SK-N-SH (cell line): Measurements from ENCODE around the gene TRIM46. TPM values are rescaled to one million over a fixed set of nuclear protein-coding genes. Genes with fewer than 3 reads are reported as not detected.

Source experiments
- CTCF ChIA-PET: fragments of 300-600, 350-600 bp; formaldehyde crosslinking; extraction: SDS; loops from one replicate; lab custom pipeline; 2021; lab: Yijun Ruan, JAX
- POLR2A ChIA-PET: fragments of 350-600 bp; sonication (Branson Sonifier 250); formaldehyde crosslinking; extraction: SDS; loops from one replicate; lab custom pipeline; 2020; ENCODE audit warnings: antibody characterized with exemption, inconsistent platforms; lab: Yijun Ruan, JAX
- DNase-seq: peaks from one replicate; pipeline ENCODE4 v3.0.0; 2012
- H2AFZ ChIP-seq: fragments of 200-600 bp; sonication (generic); 2 replicates; pipeline ENCODE4 v1.8.1; 2016; ENCODE audit warnings: antibody characterized with exemption, mild to moderate bottlenecking, low read depth
- H3F3A ChIP-seq: fragments of 200-600 bp; sonication (generic); replicated peaks from 2 replicates; pipeline ENCODE3; 2016; ENCODE audit warnings: antibody characterized with exemption, mild to moderate bottlenecking; ENCODE audit not compliant: insufficient read depth
- H3K27ac ChIP-seq, 2 experiments: fragments of 200-500 bp in 1 of 2; fragments of 200-600 bp in 1 of 2; sonication (Bioruptor generic) in 1 of 2; sonication (generic), shearing (Covaris generic) in 1 of 2; 2 replicates each; pipeline versions ENCODE4 v1.5.1 to v1.6.1; 2014 to 2016; ENCODE audit warnings: low read depth in 2 of 2, inconsistent platforms in 1 of 2, low read length in 1 of 2, mild to moderate bottlenecking in 1 of 2, mixed read lengths in 1 of 2
- H3K27me3 ChIP-seq: fragments of 200-600 bp; sonication (generic), shearing (Covaris generic); 2 replicates; pipeline ENCODE4 v1.6.1; 2016; ENCODE audit warnings: mixed run types; ENCODE audit not compliant: insufficient read depth
- H3K36me3 ChIP-seq, 2 experiments: fragments of 200-500 bp in 1 of 2; fragments of 200-600 bp in 1 of 2; sonication (Bioruptor generic) in 1 of 2; sonication (generic) in 1 of 2; replicated peaks in 1 of 2; 2 replicates each; pipeline versions ENCODE3 to v1.5.1; 2014 to 2016; ENCODE audit warnings: low read length in 1 of 2, mild to moderate bottlenecking in 1 of 2; ENCODE audit not compliant: insufficient read depth in 2 of 2, control insufficient read depth in 1 of 2
- H3K4me1 ChIP-seq, 2 experiments: fragments of 200-500 bp in 1 of 2; fragments of 200-600 bp in 1 of 2; sonication (Bioruptor generic) in 1 of 2; sonication (generic), shearing (Covaris generic) in 1 of 2; 2 replicates each; pipeline versions ENCODE4 v1.5.1 to v1.6.1; 2014 to 2016; ENCODE audit warnings: low read depth in 1 of 2, low read length in 1 of 2, mixed run types in 1 of 2; ENCODE audit not compliant: insufficient read depth in 2 of 2, control insufficient read depth in 1 of 2
- H3K4me2 ChIP-seq: fragments of 200-600 bp; sonication (generic), shearing (Covaris generic); 2 replicates; pipeline ENCODE4 v1.6.1; 2017; ENCODE audit warnings: mixed run types
- H3K4me3 ChIP-seq, 2 experiments: fragments of 200-500 bp in 1 of 2; fragments of 200-600 bp in 1 of 2; sonication (Bioruptor generic) in 1 of 2; sonication (generic), shearing (Covaris generic) in 1 of 2; 2 replicates each; pipeline versions ENCODE4 v1.5.1 to v1.8.1; 2014 to 2016; ENCODE audit warnings: low read depth in 2 of 2, inconsistent platforms in 1 of 2, low read length in 1 of 2, mild to moderate bottlenecking in 1 of 2, mixed read lengths in 1 of 2, moderate library complexity in 1 of 2
- H3K79me2 ChIP-seq: fragments of 200-600 bp; sonication (generic); 2 replicates; pipeline ENCODE4 v1.8.1; 2017; ENCODE audit warnings: mild to moderate bottlenecking; ENCODE audit not compliant: insufficient read depth
- H3K9ac ChIP-seq: fragments of 200-600 bp; sonication (generic); 2 replicates; pipeline ENCODE4 v1.6.1; 2017; ENCODE audit warnings: mixed run types
- H3K9me2 ChIP-seq: fragments of 200-600 bp; sonication (generic); 2 replicates; pipeline ENCODE4 v1.6.1; 2017; ENCODE audit warnings: mixed run types
- H3K9me3 ChIP-seq: fragments of 200-600 bp; sonication (generic); 2 replicates; pipeline ENCODE4 v1.6.1; 2017; ENCODE audit warnings: mixed run types, mild to moderate bottlenecking, moderate library complexity
- H4K20me1 ChIP-seq: fragments of 200-600 bp; sonication (generic); 2 replicates; pipeline ENCODE4 v1.6.1; 2017; ENCODE audit warnings: mild to moderate bottlenecking, mixed run types; ENCODE audit not compliant: insufficient read depth
- ELF1 ChIP-seq: IDR thresholded peaks from 2 replicates; pipeline ENCODE4 v1.4.0; 2012
- EP300 ChIP-seq, 2 experiments: IDR thresholded peaks; 2 replicates each; pipeline versions ENCODE4 v1.4.0 to v1.6.1; 2012; ENCODE audit warnings: borderline replicate concordance in 1 of 2, low read depth in 1 of 2, low read length in 1 of 2
- EZH2phosphoT487 ChIP-seq: fragments of 200-600 bp; sonication (generic); IDR thresholded peaks from 2 replicates; pipeline ENCODE4 v1.6.1; 2017; ENCODE audit warnings: low read depth, mixed run types, mild to moderate bottlenecking, antibody characterized with exemption, moderate library complexity, borderline replicate concordance
- FOXM1 ChIP-seq: IDR thresholded peaks from 2 replicates; pipeline ENCODE4 v1.4.0; 2012; ENCODE audit warnings: low read depth, mild to moderate bottlenecking
- JUND ChIP-seq: IDR thresholded peaks from 2 replicates; pipeline ENCODE4 v1.4.0; 2012
- MXI1 ChIP-seq: IDR thresholded peaks from 2 replicates; pipeline ENCODE4 v1.6.1; 2012; ENCODE audit warnings: mild to moderate bottlenecking, low read depth, low read length, improper control_type of control experiment
- NFIC ChIP-seq: IDR thresholded peaks from 2 replicates; pipeline ENCODE4 v1.4.0; 2012; ENCODE audit warnings: borderline replicate concordance
- POLR2AphosphoS5 ChIP-seq: IDR thresholded peaks from 2 replicates; pipeline ENCODE4 v1.6.1; 2012; ENCODE audit warnings: low read depth, low read length
- RAD21 ChIP-seq: IDR thresholded peaks from 2 replicates; pipeline ENCODE4 v1.6.1; 2012; ENCODE audit warnings: mild to moderate bottlenecking, low read length
- RCOR1 ChIP-seq: fragments of 150-350 bp; IDR thresholded peaks from 2 replicates; pipeline ENCODE4 v1.6.1; 2017; ENCODE audit warnings: antibody characterized with exemption, low read length
- SMC3 ChIP-seq: IDR thresholded peaks from 2 replicates; pipeline ENCODE4 v1.6.1; 2012; ENCODE audit warnings: low read depth, low read length, improper control_type of control experiment
- TEAD4 ChIP-seq: IDR thresholded peaks from 2 replicates; pipeline ENCODE4 v1.4.0; 2012; ENCODE audit warnings: mild to moderate bottlenecking, borderline replicate concordance; ENCODE audit not compliant: insufficient read depth
- YY1 ChIP-seq: IDR thresholded peaks from 2 replicates; pipeline ENCODE4 v1.4.0; 2012; ENCODE audit warnings: low read depth, mild to moderate bottlenecking
- WGBS: methylation state at CpG from one replicate; pipeline ENCODE4 v1.1.6; 2017; ENCODE audit warnings: low lambda C conversion rate; 5-methylcytosine and 5-hydroxymethylcytosine counted together
- polyA plus RNA-seq, 3 experiments: library from polyadenylated mRNA; depleted of rRNA; stranded (reverse); fragments of >200 nt; gene quantifications; 2 replicates each; pipeline ENCODE4 v1.2.3, GENCODE V29; 2012
- TF ChIP-seq, protein P1 (sequence below): IDR thresholded peaks from 2 replicates; pipeline ENCODE4 v1.4.0; 2012; ENCODE audit warnings: low read depth, borderline replicate concordance
- TF ChIP-seq, protein P2 (sequence below): fragments of 150-350 bp; IDR thresholded peaks from 2 replicates; pipeline ENCODE4 v1.6.1; 2016; ENCODE audit warnings: mild to moderate bottlenecking, low read depth, low read length
- TF ChIP-seq, protein P3 (sequence below): fragments of 150-350 bp; IDR thresholded peaks from 2 replicates; pipeline ENCODE4 v1.6.1; 2017; ENCODE audit warnings: antibody characterized with exemption, low read length, low read depth, borderline replicate concordance
- TF ChIP-seq, protein P4 (sequence below): IDR thresholded peaks from 2 replicates; pipeline ENCODE4 v1.4.0; 2012; ENCODE audit warnings: low read depth

The TRIM46 gene
- polyA plus RNA-seq, 1 of the 3 experiments (the other 2 are of a cell fraction), result 12.7 TPM

- TF ChIP-seq, protein P1, sequence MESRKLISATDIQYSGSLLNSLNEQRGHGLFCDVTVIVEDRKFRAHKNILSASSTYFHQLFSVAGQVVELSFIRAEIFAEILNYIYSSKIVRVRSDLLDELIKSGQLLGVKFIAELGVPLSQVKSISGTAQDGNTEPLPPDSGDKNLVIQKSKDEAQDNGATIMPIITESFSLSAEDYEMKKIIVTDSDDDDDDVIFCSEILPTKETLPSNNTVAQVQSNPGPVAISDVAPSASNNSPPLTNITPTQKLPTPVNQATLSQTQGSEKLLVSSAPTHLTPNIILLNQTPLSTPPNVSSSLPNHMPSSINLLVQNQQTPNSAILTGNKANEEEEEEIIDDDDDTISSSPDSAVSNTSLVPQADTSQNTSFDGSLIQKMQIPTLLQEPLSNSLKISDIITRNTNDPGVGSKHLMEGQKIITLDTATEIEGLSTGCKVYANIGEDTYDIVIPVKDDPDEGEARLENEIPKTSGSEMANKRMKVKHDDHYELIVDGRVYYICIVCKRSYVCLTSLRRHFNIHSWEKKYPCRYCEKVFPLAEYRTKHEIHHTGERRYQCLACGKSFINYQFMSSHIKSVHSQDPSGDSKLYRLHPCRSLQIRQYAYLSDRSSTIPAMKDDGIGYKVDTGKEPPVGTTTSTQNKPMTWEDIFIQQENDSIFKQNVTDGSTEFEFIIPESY, result no peak
- TF ChIP-seq POLR2AphosphoS5 (no peak), JUND (no peak), EP300 (IDR thresholded peaks at IDR 0.05; ENCODE audit: borderline replicate concordance in 1 of 2, low read depth in 1 of 2, low read length in 1 of 2) (no peak), YY1 (no peak), RAD21 (no peak)
These were observed 27.3 kb downstream of the TRIM46 start (continued) for GRCh38 chr1:155200920-155201319.

DNA sequence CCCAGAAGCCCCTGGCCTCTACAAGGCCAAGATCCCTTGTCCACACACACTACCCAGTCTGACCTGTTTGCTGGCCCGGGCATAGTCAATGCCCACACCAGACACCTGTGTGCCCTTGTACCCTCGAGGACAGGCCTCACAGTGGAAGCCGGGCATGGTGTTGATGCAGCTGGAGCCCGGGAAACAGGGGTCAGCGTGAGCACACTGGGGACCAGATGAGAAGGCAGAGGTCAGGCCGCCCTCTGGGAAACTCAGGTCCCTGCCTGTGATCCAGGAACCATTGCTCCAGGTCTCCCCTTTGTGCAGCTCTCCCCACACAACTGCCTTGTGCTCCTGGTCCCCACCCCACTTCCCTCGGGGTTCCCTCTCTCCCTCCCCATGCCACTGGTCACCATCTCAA, 28.5 kb downstream of the TRIM46 start:
- H3K79me2 ChIP-seq, result peaks cover 16% of the 10 kb centered on the region

GRCh38 chr1:155202731-155203515, 29.3 kb downstream of the TRIM46 start:
- Histone ChIP-seq H2AFZ (no peak overlapping the region), H3F3A (peaks cover 30% of the 10 kb centered on the region), H4K20me1 (no peaks in the 10 kb centered on the region), H3K79me2 (peaks cover 16% of the 10 kb centered on the region), H3K4me3 (no peak overlapping the region), H3K9ac (no peak overlapping the region), H3K4me2 (no peak overlapping the region), H3K4me1 (peaks cover 0 to 17% of the 10 kb centered on the region in 2 experiments; a peak in 1 of 4 replicates), H3K27me3 (no peaks in the 10 kb centered on the region), H3K27ac (no peak overlapping the region), H3K9me2 (no peaks in the 10 kb centered on the region), H3K36me3 (peaks cover 20 to 41% of the 10 kb centered on the region in 2 experiments), H3K9me3 (no peaks in the 10 kb centered on the region)
- TF ChIP-seq EP300 (IDR thresholded peaks at IDR 0.05; ENCODE audit: borderline replicate concordance in 1 of 2, low read depth in 1 of 2, low read length in 1 of 2) (no peak), ELF1 (no peak), RAD21 (no peak), POLR2AphosphoS5 (no peak), NFIC (no peak), EZH2phosphoT487 (no peak), FOXM1 (no peak), TEAD4 (no peak)
- TF ChIP-seq, protein P2, sequence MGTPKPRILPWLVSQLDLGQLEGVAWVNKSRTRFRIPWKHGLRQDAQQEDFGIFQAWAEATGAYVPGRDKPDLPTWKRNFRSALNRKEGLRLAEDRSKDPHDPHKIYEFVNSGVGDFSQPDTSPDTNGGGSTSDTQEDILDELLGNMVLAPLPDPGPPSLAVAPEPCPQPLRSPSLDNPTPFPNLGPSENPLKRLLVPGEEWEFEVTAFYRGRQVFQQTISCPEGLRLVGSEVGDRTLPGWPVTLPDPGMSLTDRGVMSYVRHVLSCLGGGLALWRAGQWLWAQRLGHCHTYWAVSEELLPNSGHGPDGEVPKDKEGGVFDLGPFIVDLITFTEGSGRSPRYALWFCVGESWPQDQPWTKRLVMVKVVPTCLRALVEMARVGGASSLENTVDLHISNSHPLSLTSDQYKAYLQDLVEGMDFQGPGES, result no peak
- TF ChIP-seq, protein P3, sequence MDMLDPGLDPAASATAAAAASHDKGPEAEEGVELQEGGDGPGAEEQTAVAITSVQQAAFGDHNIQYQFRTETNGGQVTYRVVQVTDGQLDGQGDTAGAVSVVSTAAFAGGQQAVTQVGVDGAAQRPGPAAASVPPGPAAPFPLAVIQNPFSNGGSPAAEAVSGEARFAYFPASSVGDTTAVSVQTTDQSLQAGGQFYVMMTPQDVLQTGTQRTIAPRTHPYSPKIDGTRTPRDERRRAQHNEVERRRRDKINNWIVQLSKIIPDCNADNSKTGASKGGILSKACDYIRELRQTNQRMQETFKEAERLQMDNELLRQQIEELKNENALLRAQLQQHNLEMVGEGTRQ, result no peak
- DNase-seq, result no peak
- CTCF ChIA-PET, result interaction anchor here (1.1 to 3.2 kb wide), 8 partner anchors 10 to 48 kb away, joined by 3 to 31 read pairs (median 7); partner anchors contain the start of gene KRTCAP2
- WGBS, result 92% methylated on average over 13 of the region's 19 CpGs
- POLR2A ChIA-PET, result interaction anchor here (1.0 to 2.3 kb wide), 2 partner anchors 9 to 29 kb away, joined by 3 to 10 read pairs; no protein-coding TSS in a partner anchor

More for the DNA sequence above, 28.5 kb downstream of the TRIM46 start:
- DNase-seq, result no peak
- Histone ChIP-seq H3K36me3 (peaks cover 20 to 48% of the 10 kb centered on the region in 2 experiments), H2AFZ (no peak overlapping the region), H3K27ac (no peak overlapping the region), H3K4me2 (no peak overlapping the region), H3K27me3 (no peaks in the 10 kb centered on the region), H3K9me2 (no peaks in the 10 kb centered on the region), H3K9ac (no peak overlapping the region), H3K4me3 (no peak overlapping the region), H3K4me1 (peaks cover 0 to 11% of the 10 kb centered on the region in 2 experiments; a peak in 1 of 4 replicates), H4K20me1 (no peaks in the 10 kb centered on the region), H3K9me3 (no peaks in the 10 kb centered on the region), H3F3A (peaks cover 24% of the 10 kb centered on the region)
- TF ChIP-seq MXI1 (no peak), SMC3 (no peak), POLR2AphosphoS5 (peak; percentile 45; the same call in 1 of the 2 replicates), RCOR1 (no peak)
- TF ChIP-seq, protein P4, sequence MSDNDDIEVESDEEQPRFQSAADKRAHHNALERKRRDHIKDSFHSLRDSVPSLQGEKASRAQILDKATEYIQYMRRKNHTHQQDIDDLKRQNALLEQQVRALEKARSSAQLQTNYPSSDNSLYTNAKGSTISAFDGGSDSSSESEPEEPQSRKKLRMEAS, result no peak
- POLR2A ChIA-PET, result interaction anchor here (2.3 kb wide), 1 partner anchor 8 kb away, joined by 10 read pairs; no protein-coding TSS in a partner anchor
- CTCF ChIA-PET, result interaction anchor here (1.0 to 3.2 kb wide), 5 partner anchors 9 to 48 kb away, joined by 3 to 31 read pairs (median 6); no protein-coding TSS in a partner anchor
- WGBS, result 92% methylated on average over 6 of the region's 7 CpGs
